ENCODE measurements around the gene CST9L. TPM values are rescaled to one million over a fixed set of nuclear protein-coding genes. Genes with fewer than 3 reads are reported as not detected.

CST9L gene
- total and polyA plus RNA-seq, 7 experiments from 2014 or later: not detected

- ATAC-seq (no peak), DNase-seq (no peak)
- Histone ChIP-seq H3K4me1 (ENCODE audit: control insufficient read depth in 2 of 2, insufficient read depth in 2 of 2, low read length in 2 of 2) (no peaks in the 10 kb centered on the region), H3K36me3 (ENCODE audit: control insufficient read depth in 2 of 3, insufficient read depth in 3 of 3, low read length in 3 of 3) (no peaks in the 10 kb centered on the region), H3K4me3 (ENCODE audit: low read length) (no peak overlapping the region), H3K27ac (ENCODE audit: low read depth, low read length) (no peak overlapping the region), H3K27me3 (ENCODE audit: control insufficient read depth in 2 of 2, insufficient read depth in 2 of 2, low read length in 2 of 2) (no peaks in the 10 kb centered on the region), H3K9me3 (ENCODE audit: control insufficient read depth in 2 of 3, low read length in 3 of 3) (no peaks in the 10 kb centered on the region)
- Mint-ChIP-seq H3K27me3 (peaks cover 0 to 36% (median 9%) of the 10 kb centered on the region in 5 donors), H3K4me3 (no peak overlapping the region), H3K4me1 (no peaks in the 10 kb centered on the region), H3K27ac (no peak overlapping the region), H3K36me3 (no peaks in the 10 kb centered on the region), H3K9me3 (peaks cover 0 to 1% (median 0%) of the 10 kb centered on the region in 11 donors)
- ChIA-PET POLR2A (no interaction called here), CTCF (no interaction called here)
- intact Hi-C loops (cut with micrococcal nuclease): no loop called here
Measured at GRCh38 chr20:23548408-23548807, 19.9 kb downstream of the CST9L start.

GRCh38 chr20:23547613-23548012 is 20.7 kb downstream of the CST9L start:
- Mint-ChIP-seq H3K27ac (no peak overlapping the region), H3K4me1 (no peaks in the 10 kb centered on the region), H3K9me3 (peaks cover 0 to 1% (median 0%) of the 10 kb centered on the region in 11 donors), H3K36me3 (no peaks in the 10 kb centered on the region), H3K27me3 (peaks cover 0 to 38% (median 15%) of the 10 kb centered on the region in 5 donors), H3K4me3 (no peak overlapping the region)
- H3K27me3 ChIP-seq (ENCODE audit: control insufficient read depth in 2 of 2, insufficient read depth in 2 of 2, low read length in 2 of 2): no peaks in the 10 kb centered on the region
- H3K27ac ChIP-seq (ENCODE audit: low read depth, low read length): no peak overlapping the region
- intact Hi-C loops (cut with micrococcal nuclease): no loop called here
- no peaks in the 10 kb centered on the region for H3K9me3 ChIP-seq (ENCODE audit: control insufficient read depth in 2 of 3, low read length in 3 of 3)
- DNase-seq (no peak), ATAC-seq (no peak)
- no peaks in the 10 kb centered on the region for H3K4me1 ChIP-seq (ENCODE audit: control insufficient read depth in 2 of 2, insufficient read depth in 2 of 2, low read length in 2 of 2)
- ChIA-PET CTCF (no interaction called here), POLR2A (no interaction called here)
- H3K36me3 ChIP-seq (ENCODE audit: control insufficient read depth in 2 of 3, insufficient read depth in 3 of 3, low read length in 3 of 3): no peaks in the 10 kb centered on the region
- no peak overlapping the region for H3K4me3 ChIP-seq (ENCODE audit: low read length)

- no peaks in the 10 kb centered on the region for H3K36me3 ChIP-seq (ENCODE audit: control insufficient read depth in 2 of 3, insufficient read depth in 3 of 3, low read length in 3 of 3)
- H3K27ac Mint-ChIP-seq: no peak overlapping the region
- H3K9me3 Mint-ChIP-seq: peaks cover 0 to 1% (median 0%) of the 10 kb centered on the region in 11 donors
- CTCF ChIA-PET: no interaction called here
- no peak for DNase-seq
- H3K4me3 Mint-ChIP-seq: no peak overlapping the region
- no peak overlapping the region for H3K27ac ChIP-seq (ENCODE audit: low read depth, low read length)
- no peak for ATAC-seq
- no peak overlapping the region for H3K4me3 ChIP-seq (ENCODE audit: low read length)
- no peaks in the 10 kb centered on the region for H3K27me3 ChIP-seq (ENCODE audit: control insufficient read depth in 2 of 2, insufficient read depth in 2 of 2, low read length in 2 of 2)
- intact Hi-C loops (cut with micrococcal nuclease): no loop called here
- H3K36me3 Mint-ChIP-seq: no peaks in the 10 kb centered on the region
- H3K27me3 Mint-ChIP-seq: peaks cover 0 to 42% (median 15%) of the 10 kb centered on the region in 5 donors
- no peaks in the 10 kb centered on the region for H3K9me3 ChIP-seq (ENCODE audit: control insufficient read depth in 2 of 3, low read length in 3 of 3)
- H3K4me1 Mint-ChIP-seq: no peaks in the 10 kb centered on the region
- H3K4me1 ChIP-seq (ENCODE audit: control insufficient read depth in 2 of 2, insufficient read depth in 2 of 2, low read length in 2 of 2): no peaks in the 10 kb centered on the region
- POLR2A ChIA-PET: no interaction called here
Measured at GRCh38 chr20:23546435-23547144, 21.7 kb downstream of the CST9L start.

DNA sequence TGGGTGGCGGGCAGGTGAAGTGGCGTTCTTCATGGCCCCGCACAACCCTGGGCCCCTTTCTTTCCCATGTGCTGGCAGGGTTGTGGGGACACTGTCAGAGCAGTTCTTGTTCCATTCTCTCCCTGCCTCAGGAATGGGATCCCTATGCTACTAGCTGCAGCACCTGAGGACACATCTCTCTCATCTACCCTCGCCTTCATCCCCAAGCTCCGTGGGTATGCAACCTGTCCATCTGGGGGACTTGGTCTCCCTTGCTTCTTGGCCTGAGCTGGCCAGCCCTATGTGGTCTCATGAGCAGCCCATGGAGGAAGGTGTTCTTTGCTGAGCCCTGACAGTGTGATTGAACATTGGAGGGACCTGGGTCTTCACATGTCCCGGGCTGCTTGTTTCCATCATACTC is 24.2 kb downstream of the CST9L start:
- ATAC-seq (no peak), DNase-seq (no peak)
- no peaks in the 10 kb centered on the region for H3K9me3 ChIP-seq (ENCODE audit: control insufficient read depth in 2 of 3, low read length in 3 of 3)
- intact Hi-C loops (cut with micrococcal nuclease): no loop called here
- H3K27ac Mint-ChIP-seq: no peak overlapping the region
- H3K27ac ChIP-seq (ENCODE audit: low read depth, low read length): no peak overlapping the region
- ChIA-PET POLR2A (no interaction called here), CTCF (no interaction called here)
- H3K36me3 ChIP-seq (ENCODE audit: control insufficient read depth in 2 of 3, insufficient read depth in 3 of 3, low read length in 3 of 3): no peaks in the 10 kb centered on the region
- peaks cover 0 to 27% (median 23%) of the 10 kb centered on the region in 5 donors for H3K27me3 Mint-ChIP-seq
- no peaks in the 10 kb centered on the region for H3K27me3 ChIP-seq (ENCODE audit: control insufficient read depth in 2 of 2, insufficient read depth in 2 of 2, low read length in 2 of 2)
- no peaks in the 10 kb centered on the region for H3K4me1 Mint-ChIP-seq
- no peak overlapping the region for H3K4me3 ChIP-seq (ENCODE audit: low read length)
- H3K4me3 Mint-ChIP-seq: no peak overlapping the region
- H3K36me3 Mint-ChIP-seq: no peaks in the 10 kb centered on the region
- no peaks in the 10 kb centered on the region for H3K4me1 ChIP-seq (ENCODE audit: control insufficient read depth in 2 of 2, insufficient read depth in 2 of 2, low read length in 2 of 2)
- peaks cover 0 to 5% (median 0%) of the 10 kb centered on the region in 11 donors for H3K9me3 Mint-ChIP-seq

DNA sequence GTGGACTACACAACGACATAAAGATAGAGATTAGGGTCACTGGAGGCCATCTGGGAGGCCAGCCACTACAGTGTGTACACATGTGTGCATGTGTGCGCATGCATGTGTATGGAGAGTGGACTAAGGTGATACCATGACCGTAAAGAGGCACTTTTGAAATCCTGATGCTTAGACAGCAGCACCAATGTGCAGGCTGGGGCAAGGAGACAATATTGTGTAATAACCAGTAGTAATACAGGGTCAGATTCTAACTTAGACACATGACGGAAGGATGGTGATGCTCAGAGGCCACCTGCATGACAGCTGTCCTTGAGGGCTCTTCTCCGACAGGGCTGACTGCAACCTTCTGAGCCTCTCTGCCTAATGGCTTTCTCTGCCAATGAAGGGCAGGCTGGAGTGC is 25.5 kb downstream of the CST9L start:
- ChIA-PET CTCF (no interaction called here), POLR2A (no interaction called here)
- Mint-ChIP-seq H3K4me3 (no peak overlapping the region), H3K9me3 (peaks cover 0 to 6% (median 0%) of the 10 kb centered on the region in 11 donors), H3K27ac (no peak overlapping the region), H3K4me1 (no peaks in the 10 kb centered on the region), H3K36me3 (no peaks in the 10 kb centered on the region), H3K27me3 (peaks cover 0 to 35% (median 24%) of the 10 kb centered on the region in 5 donors)
- ATAC-seq: no peak
- Histone ChIP-seq H3K4me1 (ENCODE audit: control insufficient read depth in 2 of 2, insufficient read depth in 2 of 2, low read length in 2 of 2) (no peaks in the 10 kb centered on the region), H3K36me3 (ENCODE audit: control insufficient read depth in 2 of 3, insufficient read depth in 3 of 3, low read length in 3 of 3) (no peaks in the 10 kb centered on the region), H3K27me3 (ENCODE audit: control insufficient read depth in 2 of 2, insufficient read depth in 2 of 2, low read length in 2 of 2) (no peaks in the 10 kb centered on the region), H3K4me3 (ENCODE audit: low read length) (no peak overlapping the region), H3K27ac (ENCODE audit: low read depth, low read length) (no peak overlapping the region), H3K9me3 (ENCODE audit: control insufficient read depth in 2 of 3, low read length in 3 of 3) (no peaks in the 10 kb centered on the region)
- intact Hi-C loops (cut with micrococcal nuclease): no loop called here
- no peak for DNase-seq

DNA sequence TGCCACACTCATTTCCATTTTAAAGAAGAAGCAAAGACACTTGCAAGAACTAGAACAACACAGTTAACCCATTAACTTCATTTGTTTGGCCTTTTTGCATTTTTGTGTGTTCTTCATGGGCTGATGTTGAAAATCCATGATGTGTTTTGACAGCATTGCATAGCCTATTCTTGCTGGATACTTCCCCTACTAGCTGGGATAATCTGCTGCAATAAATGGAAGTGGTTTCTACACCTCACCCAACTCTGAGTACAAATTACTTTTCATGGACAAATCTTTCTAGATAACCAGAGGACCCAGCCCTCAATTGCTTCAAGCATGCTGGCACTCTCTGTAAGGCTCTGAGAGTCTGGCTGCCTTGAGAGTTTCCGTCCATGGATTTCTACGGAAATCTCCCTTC is 26.5 kb downstream of the CST9L start:
- H3K36me3 ChIP-seq (ENCODE audit: control insufficient read depth in 2 of 3, insufficient read depth in 3 of 3, low read length in 3 of 3): no peaks in the 10 kb centered on the region
- ChIA-PET CTCF (no interaction called here), POLR2A (no interaction called here)
- intact Hi-C loops (cut with micrococcal nuclease): no loop called here
- no peaks in the 10 kb centered on the region for H3K36me3 Mint-ChIP-seq
- H3K4me1 ChIP-seq (ENCODE audit: control insufficient read depth in 2 of 2, insufficient read depth in 2 of 2, low read length in 2 of 2): no peaks in the 10 kb centered on the region
- no peaks in the 10 kb centered on the region for H3K4me1 Mint-ChIP-seq
- no peak overlapping the region for H3K4me3 ChIP-seq (ENCODE audit: low read length)
- no peak overlapping the region for H3K4me3 Mint-ChIP-seq
- H3K27me3 ChIP-seq (ENCODE audit: control insufficient read depth in 2 of 2, insufficient read depth in 2 of 2, low read length in 2 of 2): no peaks in the 10 kb centered on the region
- no peaks in the 10 kb centered on the region for H3K9me3 ChIP-seq (ENCODE audit: control insufficient read depth in 2 of 3, low read length in 3 of 3)
- peaks cover 0 to 35% (median 24%) of the 10 kb centered on the region in 5 donors for H3K27me3 Mint-ChIP-seq
- H3K27ac ChIP-seq (ENCODE audit: low read depth, low read length): no peak overlapping the region
- DNase-seq (no peak), ATAC-seq (no peak)
- peaks cover 0 to 6% (median 0%) of the 10 kb centered on the region in 11 donors for H3K9me3 Mint-ChIP-seq
- no peak overlapping the region for H3K27ac Mint-ChIP-seq

DNA sequence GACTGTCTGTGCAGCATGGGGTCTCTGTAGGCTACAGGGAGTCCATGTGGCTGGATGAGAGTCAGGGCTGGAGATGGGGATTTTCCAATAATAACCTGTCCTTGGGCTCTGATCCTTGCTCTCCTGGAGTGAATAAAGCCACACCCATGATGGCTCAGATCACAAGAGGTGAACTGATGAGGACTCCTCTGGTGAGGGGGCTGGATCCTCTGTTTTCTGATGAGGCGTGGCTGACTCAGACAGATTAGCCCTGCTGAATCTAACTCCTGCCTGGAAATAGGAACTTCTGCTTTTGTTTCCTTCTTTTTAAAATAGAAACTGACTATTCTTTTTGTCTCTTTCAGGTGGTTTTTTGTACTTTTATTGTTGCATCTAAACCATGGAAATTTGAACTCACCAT is 27.0 kb downstream of the CST9L start:
- CTCF ChIA-PET: no interaction called here
- peaks cover 0 to 6% (median 0%) of the 10 kb centered on the region in 11 donors for H3K9me3 Mint-ChIP-seq

More for the DNA sequence above, 27.0 kb downstream of the CST9L start:
- Histone ChIP-seq H3K27ac (ENCODE audit: low read depth, low read length) (no peak overlapping the region), H3K36me3 (ENCODE audit: control insufficient read depth in 2 of 3, insufficient read depth in 3 of 3, low read length in 3 of 3) (no peaks in the 10 kb centered on the region), H3K4me3 (ENCODE audit: low read length) (no peak overlapping the region), H3K9me3 (ENCODE audit: control insufficient read depth in 2 of 3, low read length in 3 of 3) (no peaks in the 10 kb centered on the region), H3K4me1 (ENCODE audit: control insufficient read depth in 2 of 2, insufficient read depth in 2 of 2, low read length in 2 of 2) (no peaks in the 10 kb centered on the region), H3K27me3 (ENCODE audit: control insufficient read depth in 2 of 2, insufficient read depth in 2 of 2, low read length in 2 of 2) (no peaks in the 10 kb centered on the region)
- Mint-ChIP-seq H3K4me3 (no peak overlapping the region), H3K27ac (no peak overlapping the region), H3K4me1 (no peaks in the 10 kb centered on the region), H3K36me3 (no peaks in the 10 kb centered on the region), H3K27me3 (peaks cover 0 to 35% (median 24%) of the 10 kb centered on the region in 5 donors)
- peak; percentile 48 for ATAC-seq
- intact Hi-C loops (cut with micrococcal nuclease): no loop called here
- no peak for DNase-seq
- POLR2A ChIA-PET: no interaction called here
